Lung (tissue), 16 donors: ENCODE measurements around the gene TAS1R2. TPM values are rescaled to one million over a fixed set of nuclear protein-coding genes. Genes with fewer than 3 reads are reported as not detected.

Experiments used
- ATAC-seq: fragments of 200-7000 bp; cut with Tn5 transposase; one replicate; pipeline ENCODE4 v1.9.1; 2020; ENCODE audit warnings: moderate number of reproducible peaks; ENCODE audit not compliant: insufficient read depth, low FRiP score
- DNase-seq, 3 donors: peaks; one replicate each; pipeline ENCODE4 v3.0.0-alpha.2; 2013 to 2017
- H3K27ac ChIP-seq, 2 donors: one replicate each; pipeline ENCODE4 v1.5.1; 2013; ENCODE audit warnings: mild to moderate bottlenecking in 2 of 2, moderate library complexity in 2 of 2, control low read depth in 1 of 2, inconsistent platforms in 1 of 2, low read depth in 1 of 2, low read length in 1 of 2
- H3K27me3 ChIP-seq, 3 donors: one replicate each; pipeline ENCODE4 v1.5.1; 2013; ENCODE audit warnings: low read length in 2 of 3; ENCODE audit not compliant: control insufficient read depth in 3 of 3, insufficient read depth in 3 of 3
- H3K36me3 ChIP-seq, 4 donors: one replicate each; pipeline ENCODE4 v1.5.1; 2013; ENCODE audit warnings: low read length in 4 of 4, mild to moderate bottlenecking in 1 of 4, moderate library complexity in 1 of 4; ENCODE audit not compliant: control insufficient read depth in 4 of 4, insufficient read depth in 4 of 4
- H3K4me1 ChIP-seq, 5 donors: one replicate each; pipeline ENCODE4 v1.5.1; 2013; ENCODE audit warnings: low read length in 5 of 5, mild to moderate bottlenecking in 2 of 5, moderate library complexity in 1 of 5; ENCODE audit not compliant: control insufficient read depth in 5 of 5, insufficient read depth in 5 of 5
- H3K4me3 ChIP-seq: one replicate; pipeline ENCODE4 v1.5.1; 2013; ENCODE audit warnings: mild to moderate bottlenecking, control low read depth, moderate library complexity
- H3K9ac ChIP-seq, 2 donors: one replicate each; pipeline ENCODE4 v1.5.1; 2013; ENCODE audit warnings: low read length in 2 of 2, control low read depth in 1 of 2; ENCODE audit not compliant: insufficient read depth in 1 of 2
- H3K9me3 ChIP-seq, 4 donors: one replicate each; pipeline ENCODE4 v1.5.1; 2013; ENCODE audit warnings: low read length in 3 of 4, mild to moderate bottlenecking in 1 of 4, moderate library complexity in 1 of 4; ENCODE audit not compliant: control insufficient read depth in 4 of 4, insufficient read depth in 3 of 4
- CTCF ChIP-seq: IDR thresholded peaks from 2 replicates; pipeline ENCODE4 v1.5.1; 2012; ENCODE audit warnings: mild to moderate bottlenecking; ENCODE audit errors: control extremely low read depth, extremely low read depth
- WGBS, 2 donors: extraction: QIAGEN DNeasy Blood & Tissue Kit; methylation state at CpG; one replicate each; pipeline ENCODE4 v1.1.7; 2013; 5-methylcytosine and 5-hydroxymethylcytosine counted together
- long read RNA-seq, 5 donors: transcript quantifications; one replicate each; lab custom pipeline, GENCODE V29; 2026
- polyA plus RNA-seq, 2 donors: library from polyadenylated mRNA; stranded (reverse); fragments of 200-250 nt; gene quantifications; one replicate each; pipeline ENCODE4 v1.2.1, GENCODE V29; 2013
- total RNA-seq, 2 donors: library from RNA; depleted of rRNA in 1 of 2; stranded (reverse); fragments of >200 nt in 1 of 2; gene quantifications; one replicate each; pipeline ENCODE4 v1.2.1, GENCODE V29; 2014 to 2021
- donor health status: control.
- donor health status: control.
- donor health status: Bipolar disorder and iron deficiency.
- donor health status: healthy.
- donor health status: DM: yes; HTN: yes; CAD: no.

The TAS1R2 gene
- total RNA-seq = not detected
- not detected for polyA plus RNA-seq
- long read RNA-seq, donor 1 = 0 reads
- long read RNA-seq, donor 2 = 0 reads
- long read RNA-seq, donor 3 = 0 reads
- long read RNA-seq, donor 4 = 0 reads
- long read RNA-seq, donor 5 = 0 reads

GRCh38 chr1:18859560-18859959 is at the start of gene TAS1R2:
TSS of gene TAS1R2 (minus strand) at chr1:18859660. CDS start at chr1:18859660, 0 bp downstream.
- ATAC-seq = no peak
- no peak within 1 kb of the TSS for H3K4me3 ChIP-seq
- 69 to 70% methylated on average over 4 of the region's 4 CpGs for WGBS, 2 donors
- no peaks in the 10 kb centered on the region for H3K36me3 ChIP-seq
- DNase-seq = no peak
- H3K27me3 ChIP-seq = no peaks in the 10 kb centered on the region
- H3K9ac ChIP-seq = no peak within 1 kb of the TSS
- H3K4me1 ChIP-seq = no peaks in the 10 kb centered on the region
- no peak within 1 kb of the TSS for H3K27ac ChIP-seq
- peaks cover 0 to 4% (median 1%) of the 10 kb centered on the region in 4 donors for H3K9me3 ChIP-seq
- no peak for TF ChIP-seq CTCF

GRCh38 chr1:18907917-18908845 is 48.7 kb upstream of the TAS1R2 start:
- 15 to 47% methylated on average over 22 of the region's 22 CpGs for WGBS, 2 donors
- H3K4me3 ChIP-seq = no peak overlapping the region
- no peaks in the 10 kb centered on the region for H3K27me3 ChIP-seq
- H3K9me3 ChIP-seq = no peaks in the 10 kb centered on the region
- H3K4me1 ChIP-seq = peaks cover 0 to 27% (median 6%) of the 10 kb centered on the region in 5 donors
- H3K27ac ChIP-seq = peak overlapping the region in 1 of 2 donors; percentile 75
- peak overlapping the region in 1 of 2 donors; percentile 3 for H3K9ac ChIP-seq
- H3K36me3 ChIP-seq = peaks cover 0 to 29% (median 20%) of the 10 kb centered on the region in 4 donors
- ATAC-seq (no peak), DNase-seq (no peak)
- TF ChIP-seq CTCF = no peak

GRCh38 chr1:18907021-18907916 is 47.8 kb upstream of the TAS1R2 start:
- no peaks in the 10 kb centered on the region for H3K27me3 ChIP-seq
- TF ChIP-seq CTCF = peak; percentile 69
- peaks cover 0 to 22% (median 6%) of the 10 kb centered on the region in 5 donors for H3K4me1 ChIP-seq
- peak overlapping the region in 1 of 2 donors; percentile 3 for H3K9ac ChIP-seq
- ATAC-seq (no peak), DNase-seq (peak; percentile 92 to 97 (median 97))
- no peaks in the 10 kb centered on the region for H3K9me3 ChIP-seq
- no peak overlapping the region for H3K4me3 ChIP-seq
- peaks cover 0 to 24% (median 20%) of the 10 kb centered on the region in 4 donors for H3K36me3 ChIP-seq
- WGBS, 2 donors = 10 to 30% methylated on average over 16 of the region's 16 CpGs
- H3K27ac ChIP-seq = peak overlapping the region in 1 of 2 donors; percentile 75
